HFFc6 (cell line): ENCODE measurements around the gene PROP1. TPM values are rescaled to one million over a fixed set of nuclear protein-coding genes. Genes with fewer than 3 reads are reported as not detected.

Experiments used
- DNase-seq: peaks from one replicate; pipeline ENCODE4 v3.0.0-alpha.2; 2018
- H3K27ac Mint-ChIP-seq: 2 replicates; pipeline ENCODE4 v1.8.0; 2020; ENCODE audit warnings: mild to moderate bottlenecking, mixed read lengths
- H3K27me3 Mint-ChIP-seq: 2 replicates; pipeline ENCODE4 v1.8.0; 2021; ENCODE audit warnings: mild to moderate bottlenecking, moderate library complexity, mixed read lengths; ENCODE audit not compliant: insufficient read depth
- H3K36me3 Mint-ChIP-seq: 2 replicates; pipeline ENCODE4 v1.8.0; 2021; ENCODE audit warnings: low read depth, mixed read lengths
- H3K4me1 Mint-ChIP-seq: 2 replicates; pipeline ENCODE4 v1.8.0; 2020; ENCODE audit warnings: low read depth, mixed read lengths
- H3K4me3 Mint-ChIP-seq: 2 replicates; pipeline ENCODE4 v1.8.0; 2020; ENCODE audit warnings: mild to moderate bottlenecking, moderate library complexity, mixed read lengths
- H3K9me3 Mint-ChIP-seq: 2 replicates; pipeline ENCODE4 v1.8.0; 2020; ENCODE audit warnings: mild to moderate bottlenecking, mixed read lengths
- CTCF ChIP-seq: fragments of 200-600 bp; sonication (generic); IDR thresholded peaks from 2 replicates; pipeline ENCODE4 v1.5.0; 2021; ENCODE audit warnings: antibody characterized with exemption, mild to moderate bottlenecking
- total RNA-seq, 6 experiments: library from RNA; stranded (reverse); fragmentation: NEBNext Ultra II Directional; extraction: Animal tissue kit (Norgen Biotek cat#: 25700); gene quantifications; 2 replicates in 1 of 6; 3 replicates in 5 of 6; pipeline ENCODE4 v1.2.3, GENCODE V29; 2021

Gene PROP1
- total RNA-seq, 6 experiments from 2014 or later, result not detected

- DNase-seq, result no peak
- H3K9me3 Mint-ChIP-seq, result peaks cover under 1% of the 10 kb centered on the region; the same call in 1 of the 2 replicates
- no peak overlapping the region for H3K4me3 Mint-ChIP-seq
- peaks cover 5% of the 10 kb centered on the region; the same call in 1 of the 2 replicates for H3K27me3 Mint-ChIP-seq
- peaks cover 18% of the 10 kb centered on the region for H3K4me1 Mint-ChIP-seq
- no peak overlapping the region for H3K27ac Mint-ChIP-seq
- H3K36me3 Mint-ChIP-seq, result no peaks in the 10 kb centered on the region
- no peak for TF ChIP-seq CTCF
Measured at GRCh38 chr5:177966009-177966838, 29.8 kb downstream of the PROP1 start.

GRCh38 chr5:177964471-177964870, 31.6 kb downstream of the PROP1 start:
- Mint-ChIP-seq H3K4me1 (peaks cover 18% of the 10 kb centered on the region), H3K4me3 (no peak overlapping the region)

GRCh38 chr5:177963966-177964365, 32.1 kb downstream of the PROP1 start:
- H3K27me3 Mint-ChIP-seq, result peaks cover 8% of the 10 kb centered on the region
- H3K4me1 Mint-ChIP-seq, result peaks cover 18% of the 10 kb centered on the region
- TF ChIP-seq CTCF, result no peak
- H3K4me3 Mint-ChIP-seq, result no peak overlapping the region
- peaks cover 9% of the 10 kb centered on the region for H3K36me3 Mint-ChIP-seq
- no peak overlapping the region for H3K27ac Mint-ChIP-seq
- peaks cover 10% of the 10 kb centered on the region for H3K9me3 Mint-ChIP-seq
- DNase-seq, result no peak

More at GRCh38 chr5:177964471-177964870, 31.6 kb downstream of the PROP1 start:
- TF ChIP-seq CTCF, result no peak
- no peak for DNase-seq
- Mint-ChIP-seq H3K27me3 (peaks cover 8% of the 10 kb centered on the region), H3K27ac (no peak overlapping the region), H3K9me3 (peaks cover 10% of the 10 kb centered on the region), H3K36me3 (peaks cover 9% of the 10 kb centered on the region)

GRCh38 chr5:177959315-177959714, 36.7 kb downstream of the PROP1 start:
- H3K36me3 Mint-ChIP-seq, result peaks cover 9% of the 10 kb centered on the region

GRCh38 chr5:177958696-177959095, 37.3 kb downstream of the PROP1 start:
- no peaks in the 10 kb centered on the region for H3K4me1 Mint-ChIP-seq
- peaks cover 9% of the 10 kb centered on the region for H3K36me3 Mint-ChIP-seq
- TF ChIP-seq CTCF, result no peak
- no peak overlapping the region for H3K27ac Mint-ChIP-seq
- peaks cover 7% of the 10 kb centered on the region for H3K27me3 Mint-ChIP-seq
- no peak overlapping the region for H3K4me3 Mint-ChIP-seq
- DNase-seq, result no peak
- peaks cover 10% of the 10 kb centered on the region for H3K9me3 Mint-ChIP-seq

More at GRCh38 chr5:177959315-177959714, 36.7 kb downstream of the PROP1 start:
- no peak overlapping the region for H3K4me3 Mint-ChIP-seq
- H3K27ac Mint-ChIP-seq, result no peak overlapping the region
- DNase-seq, result no peak
- no peak for TF ChIP-seq CTCF
- peaks cover 10% of the 10 kb centered on the region for H3K27me3 Mint-ChIP-seq
- H3K9me3 Mint-ChIP-seq, result peaks cover 10% of the 10 kb centered on the region
- H3K4me1 Mint-ChIP-seq, result no peaks in the 10 kb centered on the region
